Karpas-422 (cell line): ENCODE results near the gene HDAC9. TPM values are rescaled to one million over a fixed set of nuclear protein-coding genes. Genes with fewer than 3 reads are reported as not detected.
A peak's percentile ranks its signal among the peaks of the same experiment; 100 is the strongest.

Source experiments
- DNase-seq: peaks from one replicate; pipeline ENCODE4 v3.0.0-alpha.2; 2015
- H2AFZ ChIP-seq: fragments of 200-600 bp; sonication (generic); 2 replicates; pipeline ENCODE4 v1.6.1; 2014; ENCODE audit warnings: antibody characterized with exemption, low read length, mixed read lengths
- H3K27ac ChIP-seq: fragments of 200-600 bp; sonication (generic); 2 replicates; pipeline ENCODE4 v1.5.1; 2014; ENCODE audit warnings: mild to moderate bottlenecking, low read length, moderate library complexity
- H3K27me3 ChIP-seq: fragments of 200-600 bp; sonication (generic); 2 replicates; pipeline ENCODE4 v1.6.1; 2014; ENCODE audit warnings: low read length, mixed read lengths
- H3K36me3 ChIP-seq: fragments of 200-600 bp; sonication (generic); 2 replicates; pipeline ENCODE4 v1.6.1; 2014; ENCODE audit warnings: low read length, mixed read lengths; ENCODE audit not compliant: insufficient read depth
- H3K4me1 ChIP-seq: fragments of 200-600 bp; sonication (generic); 2 replicates; pipeline ENCODE4 v1.6.1; 2014; ENCODE audit warnings: mild to moderate bottlenecking, low read length, mixed read lengths
- H3K4me2 ChIP-seq: fragments of 200-600 bp; sonication (generic); 2 replicates; pipeline ENCODE4 v1.6.1; 2014; ENCODE audit warnings: low read length, low read depth, mild to moderate bottlenecking; ENCODE audit not compliant: poor library complexity, severe bottlenecking
- H3K4me3 ChIP-seq: fragments of 200-600 bp; sonication (generic); 2 replicates; pipeline ENCODE4 v1.5.1; 2014; ENCODE audit warnings: mild to moderate bottlenecking, antibody characterized with exemption, low read length, mixed read lengths
- H3K79me2 ChIP-seq: fragments of 200-600 bp; sonication (generic); 2 replicates; pipeline ENCODE4 v1.6.1; 2014; ENCODE audit warnings: mild to moderate bottlenecking, low read length, mixed read lengths
- H3K9ac ChIP-seq: fragments of 200-600 bp; sonication (generic); 2 replicates; pipeline ENCODE4 v1.6.0; 2014; ENCODE audit warnings: low read length
- H3K9me2 ChIP-seq: fragments of 200-600 bp; sonication (generic), shearing (Covaris generic); replicated peaks from 2 replicates; pipeline ENCODE4 v1.6.0; 2014; ENCODE audit warnings: mild to moderate bottlenecking, low read length, moderate library complexity; ENCODE audit not compliant: insufficient read depth
- H3K9me3 ChIP-seq: fragments of 300-700, 200-600 bp; sonication (generic); 2 replicates; pipeline ENCODE4 v1.6.1; 2014; ENCODE audit warnings: low read length, mixed read lengths
- H4K20me1 ChIP-seq: fragments of 200-600 bp; sonication (generic); 2 replicates; pipeline ENCODE4 v1.6.1; 2014; ENCODE audit warnings: mild to moderate bottlenecking, antibody characterized with exemption, low read length, low read depth; ENCODE audit not compliant: insufficient read depth
- total RNA-seq: library from RNA; depleted of rRNA; stranded (reverse); fragments of >200 nt; shearing (Covaris generic); gene quantifications from 2 replicates; pipeline ENCODE4 v1.2.3, GENCODE V29; 2014; ENCODE audit warnings: low replicate concordance

HDAC9 gene
- total RNA-seq, 1 experiment from 2014 or later = 5.2 TPM

DNA sequence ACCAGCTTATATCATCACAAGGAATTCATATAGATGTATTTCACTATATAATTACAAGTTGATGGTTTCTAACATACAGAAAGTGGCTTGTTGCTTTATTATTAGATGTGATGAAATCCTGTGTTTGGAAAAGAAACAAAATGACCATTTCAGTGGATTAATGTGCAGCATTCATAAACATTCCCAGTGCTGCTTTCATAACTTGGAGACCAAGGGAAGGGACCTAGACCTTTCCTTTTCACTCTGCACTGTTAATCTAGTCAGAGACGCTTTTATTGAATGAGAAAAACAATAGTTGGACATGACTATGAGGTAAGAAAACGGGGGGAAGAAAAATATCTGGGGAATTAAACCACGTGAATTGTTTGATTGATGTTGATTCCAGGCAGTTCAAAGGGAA, 160.0 kb downstream of the HDAC9 start:
- Histone ChIP-seq H3K27me3 (no peaks in the 10 kb centered on the region), H3K9ac (no peak overlapping the region), H3K9me2 (no peaks in the 10 kb centered on the region), H3K36me3 (no peaks in the 10 kb centered on the region), H3K4me2 (no peak overlapping the region), H3K79me2 (no peaks in the 10 kb centered on the region), H2AFZ (0 out of 2 replicates have a peak overlapping the region, but pooled peaks have one; percentile 6), H3K9me3 (no peaks in the 10 kb centered on the region), H4K20me1 (no peaks in the 10 kb centered on the region), H3K4me3 (no peak overlapping the region), H3K27ac (no peak overlapping the region), H3K4me1 (peaks cover 27% of the 10 kb centered on the region)
- no peak for DNase-seq

DNA sequence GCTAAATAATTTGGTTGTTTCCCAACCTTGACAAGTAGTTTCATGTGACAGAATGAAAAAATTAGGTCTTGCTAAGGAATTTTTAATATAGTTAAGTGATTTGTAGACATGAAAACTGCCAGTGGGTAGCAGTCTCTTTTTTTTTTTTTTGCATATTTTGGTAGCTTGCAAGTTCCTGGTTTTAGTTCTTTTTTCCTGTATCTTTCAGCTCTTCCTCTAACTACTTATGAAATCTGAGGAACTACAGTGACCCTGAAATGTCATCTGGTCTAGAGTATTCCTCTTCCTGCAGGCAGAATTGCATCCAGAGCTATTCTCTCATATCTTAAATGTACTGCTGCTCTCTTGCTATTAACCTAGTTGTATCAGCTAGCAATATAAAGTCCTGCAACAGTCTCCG, 160.4 kb downstream of the HDAC9 start:
- Histone ChIP-seq H3K27ac (no peak overlapping the region), H3K4me3 (no peak overlapping the region), H4K20me1 (no peaks in the 10 kb centered on the region), H3K79me2 (no peaks in the 10 kb centered on the region), H3K4me1 (peaks cover 28% of the 10 kb centered on the region), H3K9me2 (no peaks in the 10 kb centered on the region), H3K36me3 (no peaks in the 10 kb centered on the region), H3K9ac (no peak overlapping the region), H3K27me3 (no peaks in the 10 kb centered on the region), H3K9me3 (no peaks in the 10 kb centered on the region), H3K4me2 (no peak overlapping the region), H2AFZ (0 out of 2 replicates have a peak overlapping the region, but pooled peaks have one; percentile 6)
- no peak for DNase-seq

DNA sequence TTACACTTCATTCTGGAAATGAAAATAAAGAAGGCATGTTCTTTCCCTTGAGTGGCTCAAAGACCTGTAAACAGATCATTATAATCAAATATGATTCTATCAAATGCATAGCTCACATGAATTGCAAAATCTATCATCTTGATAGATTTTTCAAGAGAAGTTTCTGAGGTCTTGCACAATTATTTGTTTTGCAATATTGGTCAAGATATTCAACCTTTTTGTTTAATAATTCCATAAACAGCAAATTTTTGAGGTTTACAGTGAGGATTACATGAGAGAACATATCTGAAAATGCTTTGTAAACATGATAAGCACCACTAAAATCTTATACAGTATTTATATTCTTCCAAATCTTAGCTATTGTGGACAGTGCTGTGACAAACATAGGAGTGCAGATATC, 160.8 kb downstream of the HDAC9 start:
- Histone ChIP-seq H4K20me1 (no peaks in the 10 kb centered on the region), H3K9me3 (no peaks in the 10 kb centered on the region), H3K4me2 (no peak overlapping the region), H3K79me2 (no peaks in the 10 kb centered on the region), H3K27ac (no peak overlapping the region), H3K4me1 (peaks cover 28% of the 10 kb centered on the region), H3K36me3 (no peaks in the 10 kb centered on the region), H3K4me3 (no peak overlapping the region), H3K9ac (no peak overlapping the region), H3K27me3 (no peaks in the 10 kb centered on the region), H3K9me2 (no peaks in the 10 kb centered on the region), H2AFZ (no peak overlapping the region)
- no peak for DNase-seq

DNA sequence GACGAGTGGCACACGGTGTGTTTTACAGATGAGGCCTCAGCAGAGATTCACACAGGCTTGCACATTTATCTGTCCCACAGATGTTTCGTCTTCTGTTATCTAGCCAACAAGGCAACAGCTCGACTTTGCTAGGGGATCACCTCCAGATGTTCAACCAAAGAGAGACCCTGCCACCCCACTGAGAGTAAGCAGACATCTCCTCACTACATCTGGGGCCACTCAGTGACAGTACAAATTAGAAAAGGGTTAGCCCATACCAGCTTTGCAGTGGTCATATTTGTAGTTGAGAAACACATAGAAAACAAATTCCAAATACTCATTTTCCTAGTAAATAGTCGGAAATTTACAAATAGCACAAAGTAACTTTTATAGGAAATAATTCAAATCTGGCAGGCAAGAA, 164.2 kb downstream of the HDAC9 start:
- Histone ChIP-seq H3K79me2 (no peaks in the 10 kb centered on the region), H3K4me3 (no peak overlapping the region), H3K4me2 (peak overlapping the region; percentile 30), H3K4me1 (peaks cover 25% of the 10 kb centered on the region), H3K36me3 (no peaks in the 10 kb centered on the region), H3K27me3 (no peaks in the 10 kb centered on the region), H2AFZ (peak overlapping the region; percentile 30; the same call in 1 of the 2 replicates), H4K20me1 (no peaks in the 10 kb centered on the region), H3K9me2 (no peaks in the 10 kb centered on the region), H3K9me3 (no peaks in the 10 kb centered on the region), H3K9ac (no peak overlapping the region), H3K27ac (no peak overlapping the region)
- DNase-seq = no peak

DNA sequence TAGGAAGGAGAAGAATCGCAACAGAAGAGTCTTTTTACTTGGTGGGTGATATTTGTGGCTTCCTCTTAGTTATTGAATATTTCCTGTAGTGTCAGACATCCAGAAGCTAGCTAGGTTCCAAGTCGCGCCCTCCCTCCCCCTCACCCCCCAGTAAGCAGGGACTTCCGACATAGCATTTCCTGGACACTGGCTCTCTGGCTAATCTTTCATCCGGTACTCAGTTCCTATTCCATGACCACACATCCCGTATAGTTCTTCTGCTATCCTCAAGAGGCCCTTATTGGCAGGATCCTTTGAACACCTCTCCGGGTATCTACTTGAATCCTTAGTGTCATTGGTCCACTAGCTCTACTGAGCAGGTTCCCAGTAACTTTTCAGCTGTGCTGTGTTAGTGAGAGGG, 167.8 kb downstream of the HDAC9 start:
- no peak overlapping the region for H2AFZ ChIP-seq
- H3K9me2 ChIP-seq = no peaks in the 10 kb centered on the region
- DNase-seq = no peak
- H3K4me2 ChIP-seq = no peak overlapping the region
- H3K9ac ChIP-seq = no peak overlapping the region
- H3K27ac ChIP-seq = no peak overlapping the region
- no peaks in the 10 kb centered on the region for H4K20me1 ChIP-seq
- H3K9me3 ChIP-seq = no peaks in the 10 kb centered on the region
- no peak overlapping the region for H3K4me3 ChIP-seq
- H3K27me3 ChIP-seq = no peaks in the 10 kb centered on the region
- no peaks in the 10 kb centered on the region for H3K79me2 ChIP-seq
- H3K36me3 ChIP-seq = no peaks in the 10 kb centered on the region
- H3K4me1 ChIP-seq = peaks cover 34% of the 10 kb centered on the region

DNA sequence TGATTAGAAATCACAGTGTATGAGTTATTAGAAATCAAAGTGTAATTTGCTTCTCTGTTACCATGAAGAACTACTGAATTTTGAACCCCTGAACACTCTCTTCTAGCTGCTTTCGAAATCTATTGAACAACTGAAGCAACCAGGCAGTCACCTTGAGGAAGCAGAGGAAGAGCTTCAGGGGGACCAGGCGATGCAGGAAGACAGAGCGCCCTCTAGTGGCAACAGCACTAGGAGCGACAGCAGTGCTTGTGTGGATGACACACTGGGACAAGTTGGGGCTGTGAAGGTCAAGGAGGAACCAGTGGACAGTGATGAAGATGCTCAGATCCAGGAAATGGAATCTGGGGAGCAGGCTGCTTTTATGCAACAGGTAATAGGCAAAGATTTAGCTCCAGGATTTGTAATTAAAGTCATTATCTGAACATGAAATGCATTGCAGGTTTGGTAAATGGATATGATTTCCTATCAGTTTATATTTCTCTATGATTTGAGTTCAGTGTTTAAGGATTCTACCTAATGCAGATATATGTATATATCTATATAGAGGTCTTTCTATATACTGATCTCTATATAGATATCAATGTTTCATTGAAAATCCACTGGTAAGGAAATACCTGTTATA, 170.7 kb downstream of the HDAC9 start:
- H4K20me1 ChIP-seq = no peaks in the 10 kb centered on the region
- H3K4me1 ChIP-seq = peaks cover 23% of the 10 kb centered on the region
- no peaks in the 10 kb centered on the region for H3K79me2 ChIP-seq
- no peak overlapping the region for H3K27ac ChIP-seq
- H3K27me3 ChIP-seq = no peaks in the 10 kb centered on the region
- H3K9ac ChIP-seq = no peak overlapping the region
- H3K9me3 ChIP-seq = no peaks in the 10 kb centered on the region
- H2AFZ ChIP-seq = peak overlapping the region; percentile 64; the same call in 1 of the 2 replicates
- peak overlapping the region; percentile 27 for H3K4me2 ChIP-seq
- H3K4me3 ChIP-seq = no peak overlapping the region
- H3K9me2 ChIP-seq = no peaks in the 10 kb centered on the region
- H3K36me3 ChIP-seq = no peaks in the 10 kb centered on the region
- DNase-seq = peak; percentile 94

DNA sequence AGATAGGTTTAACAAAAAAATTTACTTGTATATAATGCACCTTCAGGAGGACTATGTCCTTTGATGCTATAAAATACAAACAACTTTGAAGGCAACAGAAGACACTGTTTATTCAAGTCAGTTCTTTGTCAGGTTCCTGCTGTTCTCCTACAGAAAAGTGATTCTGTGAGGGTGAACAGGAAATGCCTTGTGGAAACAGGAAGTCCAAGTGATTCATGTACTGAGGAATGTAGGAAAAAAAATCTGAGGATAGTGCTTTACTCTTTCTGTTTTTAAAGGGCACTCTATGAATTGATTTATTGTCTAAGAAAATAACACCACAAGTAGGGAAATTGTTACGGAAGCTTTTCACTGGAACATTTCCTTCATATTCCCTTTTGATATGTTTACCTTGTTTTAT, 171.9 kb downstream of the HDAC9 start:
- Histone ChIP-seq H3K9ac (no peak overlapping the region), H3K4me3 (no peak overlapping the region), H3K79me2 (no peaks in the 10 kb centered on the region), H4K20me1 (no peaks in the 10 kb centered on the region), H3K4me1 (peaks cover 27% of the 10 kb centered on the region), H3K9me3 (no peaks in the 10 kb centered on the region), H2AFZ (no peak overlapping the region), H3K9me2 (no peaks in the 10 kb centered on the region), H3K4me2 (no peak overlapping the region), H3K27me3 (no peaks in the 10 kb centered on the region), H3K27ac (no peak overlapping the region), H3K36me3 (no peaks in the 10 kb centered on the region)
- no peak for DNase-seq

DNA sequence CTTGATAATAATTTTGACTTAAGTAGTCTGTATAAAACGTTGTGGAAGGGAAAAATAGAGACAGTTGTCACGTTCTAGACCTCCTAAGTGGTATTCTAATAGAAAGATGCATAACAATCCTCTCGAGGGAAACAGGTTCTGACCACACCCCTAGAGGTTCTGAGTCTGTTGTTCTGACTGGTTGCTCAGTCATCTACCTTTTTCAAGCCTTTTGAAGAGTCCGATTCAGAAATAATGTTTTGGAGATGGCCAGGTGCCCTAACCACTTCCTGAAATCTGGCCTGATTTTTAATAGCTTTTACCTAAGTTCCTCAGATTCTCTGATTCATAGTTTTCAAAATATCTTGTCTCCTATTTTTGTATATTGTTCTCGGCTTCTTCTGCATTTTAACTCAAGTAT, 175.6 kb downstream of the HDAC9 start:
- Histone ChIP-seq H3K4me1 (peaks cover 22% of the 10 kb centered on the region), H3K4me3 (no peak overlapping the region), H3K36me3 (no peaks in the 10 kb centered on the region), H3K4me2 (peak overlapping the region; percentile 12), H3K9me3 (no peaks in the 10 kb centered on the region), H3K9ac (no peak overlapping the region), H4K20me1 (no peaks in the 10 kb centered on the region), H3K27me3 (no peaks in the 10 kb centered on the region), H3K9me2 (no peaks in the 10 kb centered on the region), H2AFZ (0 out of 2 replicates have a peak overlapping the region, but pooled peaks have one; percentile 15), H3K79me2 (no peaks in the 10 kb centered on the region), H3K27ac (no peak overlapping the region)
- DNase-seq = no peak
